ENCODE measurements around the gene HSD11B2.

HSD11B2 gene

GRCh38 chr16:67430977-67431774, at the start of gene HSD11B2:
Gene HSD11B2 (plus strand): TSS chr16:67431121. CDS start chr16:67431249, 128 bp downstream.
- DNase-seq, result no peak

GRCh38 chr16:67383284-67383683, 47.6 kb upstream of the HSD11B2 start:
- no peak for DNase-seq

GRCh38 chr16:67384778-67385510, 46.0 kb upstream of the HSD11B2 start:
- no peak for DNase-seq

- no peak for DNase-seq
These were observed 44.0 kb upstream of the HSD11B2 start for GRCh38 chr16:67386861-67387455.

- no peak for DNase-seq
These were observed 43.3 kb upstream of the HSD11B2 start for GRCh38 chr16:67387479-67388079.

- DNase-seq, result no peak
These were observed 42.7 kb upstream of the HSD11B2 start for GRCh38 chr16:67388191-67388590.

- DNase-seq, result no peak
These were observed 42.3 kb upstream of the HSD11B2 start for GRCh38 chr16:67388591-67388990.

GRCh38 chr16:67389911-67390815, 40.8 kb upstream of the HSD11B2 start:
- DNase-seq, result no peak

GRCh38 chr16:67390816-67391423, 40.0 kb upstream of the HSD11B2 start:
- no peak for DNase-seq

- DNase-seq, result no peak
These were observed 39.3 kb upstream of the HSD11B2 start for GRCh38 chr16:67391424-67392300.

GRCh38 chr16:67392301-67393059, 38.4 kb upstream of the HSD11B2 start:
- no peak for DNase-seq

- peak; percentile 48 for DNase-seq
These were observed 37.7 kb upstream of the HSD11B2 start, which contains the start of gene TPPP3 for GRCh38 chr16:67393111-67393787. Gene TPPP3 (minus strand): TSS chr16:67393498. CDS start chr16:67391111, 2,387 bp downstream.

GRCh38 chr16:67393788-67394154, 37.1 kb upstream of the HSD11B2 start:
- DNase-seq, result no peak

GRCh38 chr16:67394155-67395104, 36.5 kb upstream of the HSD11B2 start:
- DNase-seq, result no peak

- no peak for DNase-seq
These were observed 35.8 kb upstream of the HSD11B2 start for GRCh38 chr16:67395105-67395457.

- no peak for DNase-seq
These were observed 35.3 kb upstream of the HSD11B2 start for GRCh38 chr16:67395458-67396158.
